ENCODE results near the gene CBFA2T2. TPM values are rescaled to one million over a fixed set of nuclear protein-coding genes. Genes with fewer than 3 reads are reported as not detected.
"Not testable (repeated sequence)": the region's sequence is repeated elsewhere in the genome, so short reads cannot be mapped to it uniquely, and the experiment has no call there.

CBFA2T2 gene
- total RNA-seq, 2 donors from 2014 or later = 11.6 to 12.2 TPM

- Mint-ChIP-seq H3K9me3 (no peaks in the 10 kb centered on the region), H3K36me3 (peaks cover 4% of the 10 kb centered on the region), H3K4me3 (no peak overlapping the region), H3K27me3 (no peaks in the 10 kb centered on the region), H3K27ac (no peak overlapping the region), H3K4me1 (ENCODE audit: low read depth in 2 of 2) (peaks cover 9 to 17% of the 10 kb centered on the region in 2 donors)
- ATAC-seq (no peak), DNase-seq (ENCODE audit: low spot score) (no peak)
Measured at GRCh38 chr20:33558348-33559144, 68.7 kb downstream of the CBFA2T2 start.

- Mint-ChIP-seq H3K9me3 (no peaks in the 10 kb centered on the region), H3K36me3 (peaks cover 4% of the 10 kb centered on the region), H3K27me3 (no peaks in the 10 kb centered on the region), H3K4me1 (ENCODE audit: low read depth in 2 of 2) (peaks cover 9 to 17% of the 10 kb centered on the region in 2 donors), H3K27ac (no peak overlapping the region), H3K4me3 (no peak overlapping the region)
- DNase-seq (ENCODE audit: low spot score) = no peak
- no peak for ATAC-seq
Measured at GRCh38 chr20:33559212-33559611, 69.3 kb downstream of the CBFA2T2 start.

GRCh38 chr20:33560026-33560425 lies 70.1 kb downstream of the CBFA2T2 start:
- no peak for ATAC-seq
- H3K27ac Mint-ChIP-seq = no peak overlapping the region
- no peak for DNase-seq (ENCODE audit: low spot score)
- H3K9me3 Mint-ChIP-seq = no peaks in the 10 kb centered on the region
- peaks cover 4% of the 10 kb centered on the region for H3K36me3 Mint-ChIP-seq
- no peak overlapping the region for H3K4me3 Mint-ChIP-seq
- peaks cover 9 to 15% of the 10 kb centered on the region in 2 donors for H3K4me1 Mint-ChIP-seq (ENCODE audit: low read depth in 2 of 2)
- no peaks in the 10 kb centered on the region for H3K27me3 Mint-ChIP-seq

- H3K36me3 Mint-ChIP-seq; H3K27me3 Mint-ChIP-seq; H3K27ac Mint-ChIP-seq; ATAC-seq; H3K4me1 Mint-ChIP-seq (ENCODE audit: low read depth in 2 of 2); H3K4me3 Mint-ChIP-seq; H3K9me3 Mint-ChIP-seq; DNase-seq (ENCODE audit: low spot score): not testable (repeated sequence)
Measured at GRCh38 chr20:33561053-33561452, 71.2 kb downstream of the CBFA2T2 start.

- Mint-ChIP-seq H3K9me3 (no peaks in the 10 kb centered on the region), H3K36me3 (peaks cover 4% of the 10 kb centered on the region), H3K27ac (peak overlapping the region in 1 of 2 donors; percentile 48), H3K27me3 (no peaks in the 10 kb centered on the region), H3K4me3 (no peak overlapping the region), H3K4me1 (ENCODE audit: low read depth in 2 of 2) (peaks cover 0 to 7% of the 10 kb centered on the region in 2 donors)
- no peak for ATAC-seq
- no peak for DNase-seq (ENCODE audit: low spot score)
Measured at GRCh38 chr20:33561692-33562601, 72.1 kb downstream of the CBFA2T2 start.

GRCh38 chr20:33563788-33564187 lies 73.9 kb downstream of the CBFA2T2 start:
- H3K4me3 Mint-ChIP-seq = no peak overlapping the region
- no peak for DNase-seq (ENCODE audit: low spot score)
- peaks cover 0 to 10% of the 10 kb centered on the region in 2 donors for H3K4me1 Mint-ChIP-seq (ENCODE audit: low read depth in 2 of 2)
- no peak overlapping the region for H3K27ac Mint-ChIP-seq
- H3K27me3 Mint-ChIP-seq = no peaks in the 10 kb centered on the region
- ATAC-seq = no peak
- no peaks in the 10 kb centered on the region for H3K36me3 Mint-ChIP-seq
- H3K9me3 Mint-ChIP-seq = no peaks in the 10 kb centered on the region

GRCh38 chr20:33566781-33567603 lies 77.1 kb downstream of the CBFA2T2 start:
- Mint-ChIP-seq H3K27me3 (no peaks in the 10 kb centered on the region), H3K4me3 (no peak overlapping the region), H3K27ac (no peak overlapping the region), H3K36me3 (no peaks in the 10 kb centered on the region), H3K9me3 (no peaks in the 10 kb centered on the region), H3K4me1 (ENCODE audit: low read depth in 2 of 2) (peaks cover 0 to 20% of the 10 kb centered on the region in 2 donors)
- ATAC-seq = no peak
- no peak for DNase-seq (ENCODE audit: low spot score)

- ATAC-seq = no peak
Measured at GRCh38 chr20:33567949-33568348, 78.1 kb downstream of the CBFA2T2 start.

GRCh38 chr20:33568378-33568777 lies 78.5 kb downstream of the CBFA2T2 start:
- no peak overlapping the region for H3K27ac Mint-ChIP-seq

More at GRCh38 chr20:33567949-33568348, 78.1 kb downstream of the CBFA2T2 start:
- peaks cover 0 to 21% of the 10 kb centered on the region in 2 donors for H3K4me1 Mint-ChIP-seq (ENCODE audit: low read depth in 2 of 2)
- H3K27ac Mint-ChIP-seq = no peak overlapping the region
- no peaks in the 10 kb centered on the region for H3K9me3 Mint-ChIP-seq
- DNase-seq (ENCODE audit: low spot score) = no peak
- H3K4me3 Mint-ChIP-seq = no peak overlapping the region
- H3K27me3 Mint-ChIP-seq = no peaks in the 10 kb centered on the region
- no peaks in the 10 kb centered on the region for H3K36me3 Mint-ChIP-seq

GRCh38 chr20:33568868-33569801 lies 79.2 kb downstream of the CBFA2T2 start:
- DNase-seq (ENCODE audit: low spot score) (no peak), ATAC-seq (no peak)
- H3K27ac Mint-ChIP-seq = no peak overlapping the region
- H3K36me3 Mint-ChIP-seq = no peaks in the 10 kb centered on the region
- H3K4me3 Mint-ChIP-seq = no peak overlapping the region
- H3K27me3 Mint-ChIP-seq = no peaks in the 10 kb centered on the region
- no peaks in the 10 kb centered on the region for H3K9me3 Mint-ChIP-seq
- H3K4me1 Mint-ChIP-seq (ENCODE audit: low read depth in 2 of 2) = peaks cover 0 to 21% of the 10 kb centered on the region in 2 donors

More at GRCh38 chr20:33568378-33568777, 78.5 kb downstream of the CBFA2T2 start:
- no peak for DNase-seq (ENCODE audit: low spot score)
- no peaks in the 10 kb centered on the region for H3K36me3 Mint-ChIP-seq
- H3K4me1 Mint-ChIP-seq (ENCODE audit: low read depth in 2 of 2) = peaks cover 0 to 21% of the 10 kb centered on the region in 2 donors
- no peaks in the 10 kb centered on the region for H3K27me3 Mint-ChIP-seq
- ATAC-seq = no peak
- H3K4me3 Mint-ChIP-seq = no peak overlapping the region
- H3K9me3 Mint-ChIP-seq = no peaks in the 10 kb centered on the region

- Mint-ChIP-seq H3K4me3 (no peak overlapping the region), H3K4me1 (ENCODE audit: low read depth in 2 of 2) (peaks cover 0 to 21% of the 10 kb centered on the region in 2 donors), H3K9me3 (no peaks in the 10 kb centered on the region), H3K27me3 (no peaks in the 10 kb centered on the region), H3K36me3 (no peaks in the 10 kb centered on the region), H3K27ac (peak overlapping the region in 1 of 2 donors; percentile 12)
- ATAC-seq = no peak
- DNase-seq (ENCODE audit: low spot score) = no peak
Measured at GRCh38 chr20:33569802-33570391, 80.0 kb downstream of the CBFA2T2 start.

- Mint-ChIP-seq H3K27me3 (no peaks in the 10 kb centered on the region), H3K9me3 (no peaks in the 10 kb centered on the region), H3K4me1 (ENCODE audit: low read depth in 2 of 2) (peaks cover 0 to 21% of the 10 kb centered on the region in 2 donors), H3K36me3 (no peaks in the 10 kb centered on the region), H3K27ac (peak overlapping the region in 1 of 2 donors; percentile 34), H3K4me3 (no peak overlapping the region)
- DNase-seq (ENCODE audit: low spot score) (no peak), ATAC-seq (no peak)
Measured at GRCh38 chr20:33570743-33571142, 80.8 kb downstream of the CBFA2T2 start.

All from natural killer cell treated with Interleukin-12 subunit alpha and Interleukin-12 subunit beta and Interleukin-15 and Interleukin-18, amount 100 ng/mL, for 72 hours (primary cell).